WTC11 (cell line): ENCODE measurements around the gene GABRR1. TPM values are rescaled to one million over a fixed set of nuclear protein-coding genes. Genes with fewer than 3 reads are reported as not detected.

Experiments used
- ATAC-seq: fragments of 200-7000 bp; cut with Tn5 transposase; 2 replicates; pipeline ENCODE4 v1.10.0; 2021; ENCODE audit warnings: mild to moderate bottlenecking, moderate library complexity
- CTCF ChIA-PET: fragments of 300-600 bp; sonication (Branson Sonifier 250); formaldehyde crosslinking; loops from one replicate; lab custom pipeline; 2021; ENCODE audit warnings: antibody characterized with exemption; lab: Charles Lee
- POLR2A ChIA-PET: fragments of 350-600 bp; sonication (Branson Sonifier 250); formaldehyde crosslinking; loops from one replicate; lab custom pipeline; 2021; ENCODE audit warnings: antibody characterized with exemption; lab: Charles Lee
- DNase-seq: peaks from one replicate; pipeline ENCODE4 v3.0.0; 2021; ENCODE audit warnings: low spot score
- H3K27ac Mint-ChIP-seq: 2 replicates; pipeline ENCODE4 v1.8.0; 2021; ENCODE audit warnings: mixed read lengths
- H3K27me3 Mint-ChIP-seq: 2 replicates; pipeline ENCODE4 v1.8.0; 2021; ENCODE audit warnings: low read depth, mild to moderate bottlenecking, moderate library complexity, mixed read lengths
- H3K36me3 Mint-ChIP-seq: 2 replicates; pipeline ENCODE4 v1.8.0; 2021; ENCODE audit warnings: mixed read lengths
- H3K4me1 Mint-ChIP-seq: 2 replicates; pipeline ENCODE4 v1.8.0; 2022; ENCODE audit warnings: mixed read lengths
- H3K4me3 Mint-ChIP-seq: 2 replicates; pipeline ENCODE4 v1.8.0; 2021; ENCODE audit warnings: mild to moderate bottlenecking, moderate library complexity, mixed read lengths
- H3K9me3 Mint-ChIP-seq: 2 replicates; pipeline ENCODE4 v1.8.0; 2021; ENCODE audit warnings: mixed read lengths
- CBFB ChIP-seq: sonication (generic); formaldehyde crosslinking; IDR thresholded peaks from 2 replicates; pipeline ENCODE4 v1.8.1; 2022; ENCODE audit warnings: mild to moderate bottlenecking, low read depth, missing genetic modification reagents
- ELF4 ChIP-seq: sonication (generic); formaldehyde crosslinking; IDR thresholded peaks from 2 replicates; pipeline ENCODE4 v1.8.1; 2022; ENCODE audit warnings: low read depth, mild to moderate bottlenecking, moderate library complexity, missing genetic modification reagents
- GRHL2 ChIP-seq: fragments of 250-450 bp; sonication (Bioruptor Pico); IDR thresholded peaks from 2 replicates; pipeline ENCODE4 v1.8.0; 2022; ENCODE audit warnings: mild to moderate bottlenecking, moderate library complexity; ENCODE audit not compliant: insufficient replicate concordance, severe bottlenecking
- HMGA2 ChIP-seq: fragments of 250-450 bp; sonication (Bioruptor Pico); IDR thresholded peaks from 2 replicates; pipeline ENCODE4 v1.4.0; 2021; ENCODE audit warnings: mild to moderate bottlenecking, moderate library complexity
- IRF2 ChIP-seq: sonication (generic); formaldehyde crosslinking; IDR thresholded peaks from 2 replicates; pipeline ENCODE4 v1.8.0; 2022; ENCODE audit warnings: low read depth, missing genetic modification reagents, borderline replicate concordance
- JAZF1 ChIP-seq: fragments of 250-450 bp; sonication (Bioruptor Pico); IDR thresholded peaks from 2 replicates; pipeline ENCODE4 v1.9.0; 2021; ENCODE audit warnings: moderate library complexity, mild to moderate bottlenecking, inconsistent platforms
- JUN ChIP-seq: sonication (generic); formaldehyde crosslinking; IDR thresholded peaks from 2 replicates; pipeline ENCODE4 v1.8.0; 2023; ENCODE audit warnings: mild to moderate bottlenecking, missing genetic modification reagents
- MYBL2 ChIP-seq: sonication (generic); formaldehyde crosslinking; IDR thresholded peaks from 2 replicates; pipeline ENCODE4 v1.8.1; 2023; ENCODE audit warnings: mild to moderate bottlenecking, moderate library complexity, missing genetic modification reagents
- NFYB ChIP-seq: sonication (generic); formaldehyde crosslinking; conservative IDR thresholded peaks from 2 replicates; pipeline ENCODE4 v1.8.0; 2022; ENCODE audit warnings: low read depth, missing genetic modification reagents
- NR3C1 ChIP-seq: sonication (generic); formaldehyde crosslinking; conservative IDR thresholded peaks from 2 replicates; pipeline ENCODE4 v1.8.1; 2023; ENCODE audit warnings: low read depth, mild to moderate bottlenecking, missing genetic modification reagents
- RORB ChIP-seq: fragments of 250-450 bp; sonication (Bioruptor Pico); IDR thresholded peaks from 2 replicates; pipeline ENCODE4 v1.9.0; 2021; ENCODE audit warnings: mild to moderate bottlenecking
- SP1 ChIP-seq: sonication (generic); formaldehyde crosslinking; conservative IDR thresholded peaks from 2 replicates; pipeline ENCODE4 v1.8.1; 2022; ENCODE audit warnings: missing genetic modification reagents
- TCF7 ChIP-seq: sonication (generic); formaldehyde crosslinking; IDR thresholded peaks from 2 replicates; pipeline ENCODE4 v1.8.0; 2022; ENCODE audit warnings: mild to moderate bottlenecking, low read depth, missing genetic modification reagents, moderate library complexity
- TEAD4 ChIP-seq: sonication (generic); formaldehyde crosslinking; IDR thresholded peaks from 2 replicates; pipeline ENCODE4 v1.8.0; 2022; ENCODE audit warnings: mild to moderate bottlenecking, missing genetic modification reagents
- TP53 ChIP-seq: sonication (generic); formaldehyde crosslinking; IDR thresholded peaks from 2 replicates; pipeline ENCODE4 v1.8.1; 2023; ENCODE audit warnings: mild to moderate bottlenecking, missing genetic modification reagents
- ZNF263 ChIP-seq: sonication (generic); formaldehyde crosslinking; IDR thresholded peaks from 2 replicates; pipeline ENCODE4 v1.8.1; 2022; ENCODE audit warnings: low read depth, mild to moderate bottlenecking, moderate library complexity, missing genetic modification reagents
- ZNF396 ChIP-seq: fragments of 250-450 bp; sonication (Bioruptor Pico); IDR thresholded peaks from 2 replicates; pipeline ENCODE4 v1.8.0; 2021; ENCODE audit warnings: mild to moderate bottlenecking, moderate library complexity, borderline replicate concordance
- ZNF416 ChIP-seq: fragments of 250-450 bp; sonication (Bioruptor Pico); IDR thresholded peaks from 2 replicates; pipeline ENCODE4 v1.9.0; 2021; ENCODE audit warnings: mild to moderate bottlenecking, inconsistent platforms
- ZNF423 ChIP-seq: fragments of 250-450 bp; sonication (Bioruptor Pico); IDR thresholded peaks from 2 replicates; pipeline ENCODE4 v2.1.2; 2022; ENCODE audit warnings: mild to moderate bottlenecking, moderate library complexity
- ZNF671 ChIP-seq: fragments of 250-450 bp; sonication (Bioruptor Pico); IDR thresholded peaks from 2 replicates; pipeline ENCODE4 v1.8.0; 2021; ENCODE audit warnings: mild to moderate bottlenecking
- total RNA-seq: library from RNA; stranded (reverse); gene quantifications from 3 replicates; pipeline ENCODE4 v1.2.3, GENCODE V29; 2021
- TF ChIP-seq, protein P1 (sequence below): fragments of 250-450 bp; sonication (Bioruptor Pico); IDR thresholded peaks from 2 replicates; pipeline ENCODE4 v1.8.0; 2021; ENCODE audit warnings: mild to moderate bottlenecking
- TF ChIP-seq, protein P2 (sequence below): fragments of 250-450 bp; sonication (Bioruptor Pico); conservative IDR thresholded peaks from 2 replicates; pipeline ENCODE4 v1.9.0; 2021; ENCODE audit warnings: mild to moderate bottlenecking
- TF ChIP-seq, protein P3 (sequence below): fragments of 250-450 bp; sonication (Bioruptor Pico); IDR thresholded peaks from 2 replicates; pipeline ENCODE4 v1.9.0; 2021; ENCODE audit warnings: mild to moderate bottlenecking, borderline replicate concordance

GABRR1 gene
- total RNA-seq, 1 experiment from 2014 or later, result 0.24 TPM

DNA sequence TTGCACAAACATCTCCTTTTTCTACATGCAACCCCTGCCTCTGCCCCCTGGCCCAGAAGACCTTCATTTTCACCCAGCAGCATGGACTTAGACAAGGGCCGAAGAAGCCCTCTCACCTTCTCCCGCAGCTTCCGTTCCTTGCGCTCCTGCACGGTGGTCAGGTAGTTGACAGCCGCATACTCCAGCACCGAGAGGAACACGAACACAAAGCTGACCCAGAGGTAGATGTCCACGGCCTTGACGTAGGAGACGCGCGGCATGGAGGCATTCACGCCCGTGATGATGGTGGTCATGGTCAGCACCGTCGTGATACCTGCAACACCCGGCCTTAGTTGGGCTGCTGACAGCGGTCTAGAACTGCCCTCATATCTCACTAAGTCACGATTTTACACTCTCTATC is 47.1 kb upstream of the GABRR1 start:
- ChIA-PET CTCF (no interaction called here), POLR2A (no interaction called here)
- H3K4me3 Mint-ChIP-seq, result no peak overlapping the region
- DNase-seq (no peak), ATAC-seq (no peak)
- H3K9me3 Mint-ChIP-seq, result no peaks in the 10 kb centered on the region
- H3K36me3 Mint-ChIP-seq, result no peaks in the 10 kb centered on the region
- TF ChIP-seq, protein P1, sequence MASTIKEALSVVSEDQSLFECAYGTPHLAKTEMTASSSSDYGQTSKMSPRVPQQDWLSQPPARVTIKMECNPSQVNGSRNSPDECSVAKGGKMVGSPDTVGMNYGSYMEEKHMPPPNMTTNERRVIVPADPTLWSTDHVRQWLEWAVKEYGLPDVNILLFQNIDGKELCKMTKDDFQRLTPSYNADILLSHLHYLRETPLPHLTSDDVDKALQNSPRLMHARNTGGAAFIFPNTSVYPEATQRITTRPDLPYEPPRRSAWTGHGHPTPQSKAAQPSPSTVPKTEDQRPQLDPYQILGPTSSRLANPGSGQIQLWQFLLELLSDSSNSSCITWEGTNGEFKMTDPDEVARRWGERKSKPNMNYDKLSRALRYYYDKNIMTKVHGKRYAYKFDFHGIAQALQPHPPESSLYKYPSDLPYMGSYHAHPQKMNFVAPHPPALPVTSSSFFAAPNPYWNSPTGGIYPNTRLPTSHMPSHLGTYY, result no peak
- TF ChIP-seq HMGA2 (CRISPR knock-in tag), result no peak
- TF ChIP-seq ZNF671 (CRISPR knock-in tag), result no peak
- TF ChIP-seq RORB (CRISPR knock-in tag), result no peak
- no peak for TF ChIP-seq TCF7 (CRISPR knock-in tag)
- TF ChIP-seq ZNF396 (CRISPR knock-in tag), result no peak
- TF ChIP-seq TEAD4 (CRISPR knock-in tag), result no peak
- TF ChIP-seq JUN (CRISPR knock-in tag), result no peak
- no peak for TF ChIP-seq NR3C1
- no peak for TF ChIP-seq CBFB (CRISPR knock-in tag)
- TF ChIP-seq TP53 (CRISPR knock-in tag), result no peak
- TF ChIP-seq NFYB, result no peak
- H3K27me3 Mint-ChIP-seq, result no peaks in the 10 kb centered on the region
- H3K27ac Mint-ChIP-seq, result no peak overlapping the region; the same call in 1 of the 2 replicates
- H3K4me1 Mint-ChIP-seq, result no peaks in the 10 kb centered on the region

DNA sequence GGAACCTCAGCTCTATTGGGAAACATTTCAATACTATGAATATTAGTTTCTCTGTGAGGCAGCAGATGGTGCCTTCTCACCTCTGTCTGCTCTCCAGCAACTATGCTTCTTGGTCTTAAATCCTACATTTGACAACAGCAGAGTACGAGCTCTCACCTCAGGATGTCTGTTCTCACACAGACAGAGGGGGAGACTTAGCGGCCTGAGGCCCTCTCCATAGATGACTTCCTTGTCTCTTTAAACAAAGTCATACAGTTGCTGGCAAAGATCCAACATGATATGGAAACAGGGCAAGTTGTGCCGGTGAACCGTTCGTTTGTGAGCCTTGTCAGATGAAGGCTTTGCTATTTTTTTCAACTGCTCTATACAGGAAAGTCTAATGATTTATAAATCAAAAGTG is 43.7 kb upstream of the GABRR1 start:
- TF ChIP-seq, protein P2, sequence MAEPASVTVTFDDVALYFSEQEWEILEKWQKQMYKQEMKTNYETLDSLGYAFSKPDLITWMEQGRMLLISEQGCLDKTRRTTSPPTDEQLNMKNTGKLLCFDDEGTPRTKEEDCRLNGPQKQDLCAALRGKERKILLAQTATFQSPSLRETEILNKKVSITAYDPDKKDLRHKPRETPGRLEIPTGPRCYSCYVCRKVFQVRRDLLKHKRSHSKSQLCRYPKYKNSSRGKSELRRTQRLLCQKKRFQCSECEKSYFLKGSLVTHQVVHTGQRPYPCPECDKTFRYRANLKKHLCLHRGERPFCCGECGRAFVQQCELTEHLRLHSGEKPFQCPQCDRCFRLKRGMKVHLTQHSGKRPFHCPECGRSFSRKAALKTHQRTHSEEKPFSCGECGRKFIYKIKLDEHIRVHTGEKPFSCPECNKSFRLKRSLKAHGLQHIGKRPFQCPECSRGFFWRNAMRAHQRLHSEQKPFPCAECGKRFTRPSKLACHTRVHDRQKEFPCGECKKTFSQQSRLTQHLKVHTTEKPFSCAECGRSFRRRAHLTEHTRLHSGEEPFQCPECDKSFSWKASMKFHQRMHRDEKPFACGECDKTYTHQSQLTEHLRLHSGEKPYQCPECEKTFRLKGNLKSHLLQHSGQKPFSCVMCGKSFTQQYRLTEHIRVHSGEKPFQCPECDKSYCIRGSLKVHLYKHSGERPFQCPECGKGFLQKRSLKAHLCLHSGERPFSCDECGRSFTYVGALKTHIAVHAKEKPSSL (CRISPR knock-in tag), result no peak
- no peak for TF ChIP-seq ZNF671 (CRISPR knock-in tag)
- no peak for TF ChIP-seq IRF2
- no peak for TF ChIP-seq GRHL2
- no peak for TF ChIP-seq SP1 (CRISPR knock-in tag)
- TF ChIP-seq TEAD4 (CRISPR knock-in tag), result no peak
- no peak for TF ChIP-seq MYBL2
- TF ChIP-seq, protein P3, sequence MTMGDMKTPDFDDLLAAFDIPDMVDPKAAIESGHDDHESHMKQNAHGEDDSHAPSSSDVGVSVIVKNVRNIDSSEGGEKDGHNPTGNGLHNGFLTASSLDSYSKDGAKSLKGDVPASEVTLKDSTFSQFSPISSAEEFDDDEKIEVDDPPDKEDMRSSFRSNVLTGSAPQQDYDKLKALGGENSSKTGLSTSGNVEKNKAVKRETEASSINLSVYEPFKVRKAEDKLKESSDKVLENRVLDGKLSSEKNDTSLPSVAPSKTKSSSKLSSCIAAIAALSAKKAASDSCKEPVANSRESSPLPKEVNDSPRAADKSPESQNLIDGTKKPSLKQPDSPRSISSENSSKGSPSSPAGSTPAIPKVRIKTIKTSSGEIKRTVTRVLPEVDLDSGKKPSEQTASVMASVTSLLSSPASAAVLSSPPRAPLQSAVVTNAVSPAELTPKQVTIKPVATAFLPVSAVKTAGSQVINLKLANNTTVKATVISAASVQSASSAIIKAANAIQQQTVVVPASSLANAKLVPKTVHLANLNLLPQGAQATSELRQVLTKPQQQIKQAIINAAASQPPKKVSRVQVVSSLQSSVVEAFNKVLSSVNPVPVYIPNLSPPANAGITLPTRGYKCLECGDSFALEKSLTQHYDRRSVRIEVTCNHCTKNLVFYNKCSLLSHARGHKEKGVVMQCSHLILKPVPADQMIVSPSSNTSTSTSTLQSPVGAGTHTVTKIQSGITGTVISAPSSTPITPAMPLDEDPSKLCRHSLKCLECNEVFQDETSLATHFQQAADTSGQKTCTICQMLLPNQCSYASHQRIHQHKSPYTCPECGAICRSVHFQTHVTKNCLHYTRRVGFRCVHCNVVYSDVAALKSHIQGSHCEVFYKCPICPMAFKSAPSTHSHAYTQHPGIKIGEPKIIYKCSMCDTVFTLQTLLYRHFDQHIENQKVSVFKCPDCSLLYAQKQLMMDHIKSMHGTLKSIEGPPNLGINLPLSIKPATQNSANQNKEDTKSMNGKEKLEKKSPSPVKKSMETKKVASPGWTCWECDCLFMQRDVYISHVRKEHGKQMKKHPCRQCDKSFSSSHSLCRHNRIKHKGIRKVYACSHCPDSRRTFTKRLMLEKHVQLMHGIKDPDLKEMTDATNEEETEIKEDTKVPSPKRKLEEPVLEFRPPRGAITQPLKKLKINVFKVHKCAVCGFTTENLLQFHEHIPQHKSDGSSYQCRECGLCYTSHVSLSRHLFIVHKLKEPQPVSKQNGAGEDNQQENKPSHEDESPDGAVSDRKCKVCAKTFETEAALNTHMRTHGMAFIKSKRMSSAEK (CRISPR knock-in tag), result no peak
- no peak for TF ChIP-seq ELF4 (CRISPR knock-in tag)
- no peak for TF ChIP-seq JAZF1 (CRISPR knock-in tag)
- TF ChIP-seq ZNF416 (CRISPR knock-in tag), result no peak
- TF ChIP-seq ZNF423 (CRISPR knock-in tag), result no peak
- no peak for TF ChIP-seq ZNF263
- no peak for TF ChIP-seq JUN (CRISPR knock-in tag)
- ChIA-PET POLR2A (no interaction called here), CTCF (interaction anchor here (1.1 kb wide), 1 partner anchor 51 kb away, joined by 3 read pairs; no protein-coding TSS in a partner anchor)
- no peak overlapping the region for H3K4me3 Mint-ChIP-seq
- DNase-seq (no peak), ATAC-seq (no peak)
- H3K4me1 Mint-ChIP-seq, result no peaks in the 10 kb centered on the region
- H3K27ac Mint-ChIP-seq, result no peak overlapping the region
- no peaks in the 10 kb centered on the region for H3K9me3 Mint-ChIP-seq
- no peaks in the 10 kb centered on the region for H3K27me3 Mint-ChIP-seq
- H3K36me3 Mint-ChIP-seq, result no peaks in the 10 kb centered on the region
